K562 (cell line): ENCODE measurements around the gene GYPC. TPM values are rescaled to one million over a fixed set of nuclear protein-coding genes. Genes with fewer than 3 reads are reported as not detected.

Experiments used
- ATAC-seq: fragments of 200-7000 bp; cut with Tn5 transposase; 3 replicates; pipeline ENCODE4 v1.9.1; 2020; ENCODE audit warnings: moderate library complexity
- BruUV-seq: library from RNA; stranded (reverse); fragments of 400-500 nt; replicated peaks from 2 replicates; lab custom pipeline; 2021; lab: Mats Ljungman, UMichigan
- CTCF ChIA-PET: fragments of 300-600 bp; formaldehyde crosslinking; extraction: SDS; loops from one replicate; lab custom pipeline; 2021; ENCODE audit warnings: low intra/inter-chr PET ratio; lab: Yijun Ruan, JAX
- POLR2A ChIA-PET: fragments of 300-600, 350-650 bp; sonication (Branson Sonifier 250); formaldehyde crosslinking; extraction: SDS; loops from one replicate; lab custom pipeline; 2021; ENCODE audit warnings: antibody characterized with exemption, inconsistent platforms; lab: Yijun Ruan, JAX
- DNase-seq, 4 experiments: peaks; one replicate each; pipeline versions ENCODE4 v3.0.0 to v3.0.0-alpha.2; 2011 to 2018; ENCODE audit warnings: low spot score in 3 of 4, mixed read lengths in 3 of 4; ENCODE audit errors: extremely low read depth in 1 of 4
- FAIRE-seq: peaks from 2 replicates; lab custom pipeline; 2011; peaks lifted over from hg19 to GRCh38; lab: Jason Lieb, UNC
- H2AFZ ChIP-seq: 2 replicates; pipeline ENCODE4 v1.6.0; 2011; ENCODE audit warnings: low read depth, low read length, control low read depth, inconsistent platforms
- H3K27ac ChIP-seq: fragments of 200-600 bp; 3 replicates; pipeline ENCODE4 v1.8.0; 2011; ENCODE audit warnings: low read depth, mild to moderate bottlenecking, control low read depth, inconsistent platforms, low read length, moderate library complexity, mixed read lengths; ENCODE audit errors: extremely low read depth
- H3K27me3 ChIP-seq, 2 experiments: fragments of 300-600 bp in 1 of 2; 2 replicates in 1 of 2; 3 replicates in 1 of 2; pipeline versions ENCODE4 v1.6.0 to v1.8.0; 2011; ENCODE audit warnings: inconsistent platforms in 2 of 2, low read length in 2 of 2, mild to moderate bottlenecking in 1 of 2, mixed read lengths in 1 of 2, moderate library complexity in 1 of 2; ENCODE audit not compliant: control insufficient read depth in 2 of 2, insufficient read depth in 2 of 2
- H3K36me3 ChIP-seq: fragments of 300-600 bp; 3 replicates; pipeline ENCODE4 v1.8.0; 2011; ENCODE audit warnings: mild to moderate bottlenecking, low read length, inconsistent platforms; ENCODE audit not compliant: control insufficient read depth, insufficient read depth
- H3K4me1 ChIP-seq, 2 experiments: fragments of 200-600 bp in 1 of 2; replicated peaks in 1 of 2; 2 replicates in 1 of 2; 3 replicates in 1 of 2; pipeline versions ENCODE4 v1.5.1 to v1.8.0; 2011; ENCODE audit warnings: inconsistent platforms in 2 of 2, low read length in 2 of 2, mild to moderate bottlenecking in 1 of 2, mixed read lengths in 1 of 2, moderate library complexity in 1 of 2; ENCODE audit not compliant: control insufficient read depth in 2 of 2, insufficient read depth in 2 of 2
- H3K4me2 ChIP-seq: 2 replicates; pipeline ENCODE4 v1.6.1; 2011; ENCODE audit warnings: low read length, control low read depth, inconsistent platforms, mixed read lengths; ENCODE audit not compliant: insufficient read depth
- H3K4me3 ChIP-seq: fragments of 200-600 bp; sonication (generic), shearing (Covaris generic); 2 replicates; pipeline ENCODE4 v1.5.1; 2016; ENCODE audit warnings: control low read depth, inconsistent platforms
- H3K79me2 ChIP-seq: fragments of 200-600 bp; 3 replicates; pipeline ENCODE4 v1.8.0; 2011; ENCODE audit warnings: low read length, inconsistent platforms; ENCODE audit not compliant: control insufficient read depth, insufficient read depth
- H3K9ac ChIP-seq, 2 experiments: 2 replicates each; pipeline versions ENCODE4 v1.6.0 to v1.6.1; 2011; ENCODE audit warnings: low read depth in 2 of 2, low read length in 2 of 2, control low read depth in 1 of 2, inconsistent platforms in 1 of 2, mild to moderate bottlenecking in 1 of 2, mixed read lengths in 1 of 2; ENCODE audit not compliant: insufficient read depth in 1 of 2
- H3K9me1 ChIP-seq: one replicate; pipeline ENCODE4 v1.6.0; 2011; ENCODE audit warnings: inconsistent platforms, mild to moderate bottlenecking, low read length, moderate library complexity; ENCODE audit not compliant: control insufficient read depth, insufficient read depth
- H3K9me3 ChIP-seq: replicated peaks from 2 replicates; pipeline ENCODE4 v1.5.1; 2011; ENCODE audit warnings: low read depth, low read length, inconsistent platforms; ENCODE audit not compliant: control insufficient read depth, insufficient read depth
- H4K20me1 ChIP-seq: replicated peaks from 2 replicates; pipeline ENCODE4 v1.6.1; 2011; ENCODE audit warnings: low read length, inconsistent platforms, mixed read lengths; ENCODE audit not compliant: control insufficient read depth, insufficient read depth
- CHD7 ChIP-seq: fragments of 200-600 bp; sonication (generic); IDR thresholded peaks from one replicate; pipeline ENCODE4 v1.6.1; 2012; ENCODE audit warnings: mild to moderate bottlenecking, low read depth, low read length, inconsistent platforms
- HLTF ChIP-seq: fragments of 450-650 bp; IDR thresholded peaks from 2 replicates; pipeline ENCODE4 v1.6.1; 2016
- KAT7 ChIP-seq: sonication (generic); formaldehyde crosslinking; IDR thresholded peaks from 2 replicates; pipeline ENCODE4 v1.8.0; 2022; ENCODE audit warnings: missing genetic modification reagents, mild to moderate bottlenecking, borderline replicate concordance
- PYGO2 ChIP-seq: fragments of 450-650 bp; IDR thresholded peaks from 2 replicates; pipeline ENCODE4 v1.6.1; 2016; ENCODE audit warnings: mild to moderate bottlenecking, missing genetic modification characterization, moderate library complexity, missing compliant biosample characterization
- SRSF1 ChIP-seq: fragments of 200-400 bp; formaldehyde crosslinking; IDR thresholded peaks from 2 replicates; pipeline ENCODE4 v1.6.1; 2017; ENCODE audit warnings: mild to moderate bottlenecking, low read depth, low read length, moderate library complexity
- TCF7L2 ChIP-seq: fragments of 150-350 bp; IDR thresholded peaks from 2 replicates; pipeline ENCODE4 v1.6.1; 2016; ENCODE audit warnings: low read depth, mild to moderate bottlenecking, low read length, moderate library complexity
- ZNF445 ChIP-seq: fragments of 250-450 bp; sonication (Bioruptor Pico); IDR thresholded peaks from 2 replicates; pipeline ENCODE4 v1.4.0; 2020; ENCODE audit warnings: low read depth, mild to moderate bottlenecking, moderate library complexity
- WGBS: fragments of 100-300 bp; shearing (Covaris generic); methylation state at CpG from one replicate; pipeline ENCODE4 v1.1.6; 2016; ENCODE audit warnings: low coverage, mixed read lengths; ENCODE audit not compliant: insufficient coverage; ENCODE audit errors: missing lambda C conversion rate; 5-methylcytosine and 5-hydroxymethylcytosine counted together
- in situ Hi-C: fragments of 300-500 bp; cut with MboI; formaldehyde crosslinking; loops from 4 replicates; pipeline ENCODE4 v1.15.0; 2018; ENCODE audit warnings: inconsistent platforms, mixed read lengths
- intact Hi-C: fragments of 100-400 bp; cut with micrococcal nuclease; formaldehyde crosslinking; loops from 2 replicates; pipeline ENCODE4 v1.14.2; 2022
- polyA plus RNA-seq, 8 experiments: library from polyadenylated mRNA; depleted of rRNA in 4 of 8; stranded (reverse) in 5 of 8; unstranded in 3 of 8; fragments of >200 nt; fragmentation: Nextera tagmentation in 2 of 8; fragmentation: Illumina TruSeq in 1 of 8; extraction: Ambion mirVana in 2 of 8; extraction: Trizol in 1 of 8; gene quantifications; 2 replicates each; pipeline versions ENCODE4 v1.2.1 to v1.2.3, GENCODE V29; 2011 to 2014; ENCODE audit warnings: inconsistent platforms in 1 of 8, missing spikeins in 1 of 8
- total RNA-seq, 7 experiments: library from RNA; depleted of rRNA in 6 of 7; stranded (reverse); fragments of >200 nt in 6 of 7; fragmentation: Illumina TruSeq in 2 of 7; extraction: Trizol in 2 of 7; gene quantifications; 2 replicates each; pipeline versions ENCODE4 v1.2.1 to v1.2.3, GENCODE V29; 2011 to 2021; ENCODE audit warnings: low replicate concordance in 1 of 7

GYPC gene
- total and polyA plus RNA-seq, 9 of the 15 experiments (the other 6 are each of a cell fraction or from before 2014, with no cell fraction given), result 50.6 to 282 (median 194) TPM

GRCh38 chr2:126674075-126674744 lies 18.3 kb downstream of the GYPC start:
- peaks cover 48 to 69% of the 10 kb centered on the region in 2 experiments for H3K4me1 ChIP-seq
- DNase-seq (peak; percentile 87 to 97 (median 92)), FAIRE-seq (peak; percentile 98), ATAC-seq (peak; percentile 85)
- H3K79me2 ChIP-seq, result peaks cover 98% of the 10 kb centered on the region
- POLR2A ChIA-PET, result interaction anchor here (0.7 to 1.7 kb wide), 7 partner anchors 9 to 81 kb away, joined by 3 to 10 read pairs (median 3); no protein-coding TSS in a partner anchor
- WGBS, result 15% methylated on average over 11 of the region's 11 CpGs
- H3K27ac ChIP-seq, result peak overlapping the region; percentile 78
- in situ Hi-C loops, result no loop called here
- H4K20me1 ChIP-seq, result peaks cover 17% of the 10 kb centered on the region; the same call in 1 of the 2 replicates
- peaks cover 17% of the 10 kb centered on the region for H3K9me3 ChIP-seq
- H3K4me2 ChIP-seq, result peak overlapping the region; percentile 67
- H3K36me3 ChIP-seq, result peaks cover 85% of the 10 kb centered on the region
- CTCF ChIA-PET, result interaction anchor here (0.6 to 0.8 kb wide), 2 partner anchors 112 to 146 kb away, joined by 3 read pairs; no protein-coding TSS in a partner anchor
- no TSS peak for BruUV-seq
- no peak overlapping the region for H2AFZ ChIP-seq
- H3K4me3 ChIP-seq, result peak overlapping the region; percentile 5; the same call in 1 of the 2 replicates
- no peaks in the 10 kb centered on the region for H3K27me3 ChIP-seq
- H3K9me1 ChIP-seq, result peaks cover 5% of the 10 kb centered on the region
- intact Hi-C loops, result loop anchor here (1.0 to 2.0 kb wide), 3 partner anchors 17 to 145 kb away; partner anchors contain the start of gene GYPC
- peak overlapping the region; percentile 5 to 58; a peak in 3 of 4 replicates for H3K9ac ChIP-seq
- no peak for TF ChIP-seq PYGO2
- no peak for TF ChIP-seq SRSF1
- TF ChIP-seq TCF7L2, result no peak
- TF ChIP-seq KAT7 (CRISPR knock-in tag), result peak; percentile 27; the same call in 1 of the 2 replicates
- TF ChIP-seq CHD7, result no peak
- 0 out of 2 replicates have a peak, but pooled peaks have one; percentile 12 for TF ChIP-seq ZNF445 (CRISPR knock-in tag)
- TF ChIP-seq HLTF, result 0 out of 2 replicates have a peak, but pooled peaks have one; percentile 27
